K562 (cell line): Measurements from ENCODE around the gene HELB. TPM values are rescaled to one million over a fixed set of nuclear protein-coding genes. Genes with fewer than 3 reads are reported as not detected.
A peak's percentile ranks its signal among the peaks of the same experiment; 100 is the strongest.

Source experiments
- ATAC-seq: fragments of 200-7000 bp; cut with Tn5 transposase; 3 replicates; pipeline ENCODE4 v1.9.1; 2020; ENCODE audit warnings: moderate library complexity
- BruUV-seq: library from RNA; stranded (reverse); fragments of 400-500 nt; replicated peaks from 2 replicates; lab custom pipeline; 2021; lab: Mats Ljungman, UMichigan
- CTCF ChIA-PET: fragments of 300-600 bp; formaldehyde crosslinking; extraction: SDS; loops from one replicate; lab custom pipeline; 2021; ENCODE audit warnings: low intra/inter-chr PET ratio; lab: Yijun Ruan, JAX
- POLR2A ChIA-PET: fragments of 300-600, 350-650 bp; sonication (Branson Sonifier 250); formaldehyde crosslinking; extraction: SDS; loops from one replicate; lab custom pipeline; 2021; ENCODE audit warnings: antibody characterized with exemption, inconsistent platforms; lab: Yijun Ruan, JAX
- DNase-seq, 4 experiments: peaks; one replicate each; pipeline versions ENCODE4 v3.0.0 to v3.0.0-alpha.2; 2011 to 2018; ENCODE audit warnings: low spot score in 3 of 4, mixed read lengths in 3 of 4; ENCODE audit errors: extremely low read depth in 1 of 4
- FAIRE-seq: peaks from 2 replicates; lab custom pipeline; 2011; peaks lifted over from hg19 to GRCh38; lab: Jason Lieb, UNC
- H2AFZ ChIP-seq: 2 replicates; pipeline ENCODE4 v1.6.0; 2011; ENCODE audit warnings: low read depth, low read length, control low read depth, inconsistent platforms
- H3K27ac ChIP-seq: fragments of 200-600 bp; 3 replicates; pipeline ENCODE4 v1.8.0; 2011; ENCODE audit warnings: low read depth, mild to moderate bottlenecking, control low read depth, inconsistent platforms, low read length, moderate library complexity, mixed read lengths; ENCODE audit errors: extremely low read depth
- H3K27me3 ChIP-seq, 2 experiments: fragments of 300-600 bp in 1 of 2; 2 replicates in 1 of 2; 3 replicates in 1 of 2; pipeline versions ENCODE4 v1.6.0 to v1.8.0; 2011; ENCODE audit warnings: inconsistent platforms in 2 of 2, low read length in 2 of 2, mild to moderate bottlenecking in 1 of 2, mixed read lengths in 1 of 2, moderate library complexity in 1 of 2; ENCODE audit not compliant: control insufficient read depth in 2 of 2, insufficient read depth in 2 of 2
- H3K36me3 ChIP-seq: fragments of 300-600 bp; 3 replicates; pipeline ENCODE4 v1.8.0; 2011; ENCODE audit warnings: mild to moderate bottlenecking, low read length, inconsistent platforms; ENCODE audit not compliant: control insufficient read depth, insufficient read depth
- H3K4me1 ChIP-seq, 2 experiments: fragments of 200-600 bp in 1 of 2; replicated peaks in 1 of 2; 2 replicates in 1 of 2; 3 replicates in 1 of 2; pipeline versions ENCODE4 v1.5.1 to v1.8.0; 2011; ENCODE audit warnings: inconsistent platforms in 2 of 2, low read length in 2 of 2, mild to moderate bottlenecking in 1 of 2, mixed read lengths in 1 of 2, moderate library complexity in 1 of 2; ENCODE audit not compliant: control insufficient read depth in 2 of 2, insufficient read depth in 2 of 2
- H3K4me2 ChIP-seq: 2 replicates; pipeline ENCODE4 v1.6.1; 2011; ENCODE audit warnings: low read length, control low read depth, inconsistent platforms, mixed read lengths; ENCODE audit not compliant: insufficient read depth
- H3K4me3 ChIP-seq: fragments of 200-600 bp; sonication (generic), shearing (Covaris generic); 2 replicates; pipeline ENCODE4 v1.5.1; 2016; ENCODE audit warnings: control low read depth, inconsistent platforms
- H3K79me2 ChIP-seq: fragments of 200-600 bp; 3 replicates; pipeline ENCODE4 v1.8.0; 2011; ENCODE audit warnings: low read length, inconsistent platforms; ENCODE audit not compliant: control insufficient read depth, insufficient read depth
- H3K9ac ChIP-seq, 2 experiments: 2 replicates each; pipeline versions ENCODE4 v1.6.0 to v1.6.1; 2011; ENCODE audit warnings: low read depth in 2 of 2, low read length in 2 of 2, control low read depth in 1 of 2, inconsistent platforms in 1 of 2, mild to moderate bottlenecking in 1 of 2, mixed read lengths in 1 of 2; ENCODE audit not compliant: insufficient read depth in 1 of 2
- H3K9me1 ChIP-seq: one replicate; pipeline ENCODE4 v1.6.0; 2011; ENCODE audit warnings: inconsistent platforms, mild to moderate bottlenecking, low read length, moderate library complexity; ENCODE audit not compliant: control insufficient read depth, insufficient read depth
- H3K9me3 ChIP-seq: replicated peaks from 2 replicates; pipeline ENCODE4 v1.5.1; 2011; ENCODE audit warnings: low read depth, low read length, inconsistent platforms; ENCODE audit not compliant: control insufficient read depth, insufficient read depth
- H4K20me1 ChIP-seq: replicated peaks from 2 replicates; pipeline ENCODE4 v1.6.1; 2011; ENCODE audit warnings: low read length, inconsistent platforms, mixed read lengths; ENCODE audit not compliant: control insufficient read depth, insufficient read depth
- CBX3 ChIP-seq, 2 experiments: IDR thresholded peaks; 1 replicate in 1 of 2; 2 replicates in 1 of 2; pipeline ENCODE4 v1.6.1; 2012; ENCODE audit warnings: inconsistent platforms in 2 of 2, low read length in 2 of 2, borderline replicate concordance in 1 of 2, control low read depth in 1 of 2
- CC2D1A ChIP-seq: fragments of 450-650 bp; IDR thresholded peaks from 2 replicates; pipeline ENCODE4 v1.6.1; 2017; ENCODE audit warnings: mild to moderate bottlenecking
- CEBPB ChIP-seq: fragments of 450-650 bp; IDR thresholded peaks from 2 replicates; pipeline ENCODE4 v1.6.1; 2016; ENCODE audit warnings: missing genetic modification characterization, missing compliant biosample characterization
- HDGF ChIP-seq: fragments of 450-650 bp; IDR thresholded peaks from 2 replicates; pipeline ENCODE4 v1.6.1; 2016
- HNRNPK ChIP-seq: fragments of 200-400 bp; formaldehyde crosslinking; IDR thresholded peaks from one replicate; pipeline ENCODE4 v1.6.1; 2018; ENCODE audit warnings: mild to moderate bottlenecking, low read depth, low read length; ENCODE audit not compliant: poor library complexity, severe bottlenecking
- POLR3A ChIP-seq: IDR thresholded peaks from 2 replicates; pipeline ENCODE4 v1.6.1; 2011; ENCODE audit warnings: borderline replicate concordance, mild to moderate bottlenecking, moderate library complexity; ENCODE audit not compliant: insufficient read length, insufficient read depth; ENCODE audit errors: extremely low read depth
- RUNX1 ChIP-seq: sonication (generic); IDR thresholded peaks from 2 replicates; pipeline ENCODE4 v1.6.1; 2016; ENCODE audit warnings: antibody characterized with exemption, low read depth
- SETDB1 ChIP-seq: IDR thresholded peaks from one replicate; pipeline ENCODE4 v1.6.1; 2012; ENCODE audit warnings: low read length, control low read depth, inconsistent platforms
- TFE3 ChIP-seq: fragments of 450-650 bp; formaldehyde crosslinking; IDR thresholded peaks from 2 replicates; pipeline ENCODE4 v1.4.0; 2020; ENCODE audit warnings: mild to moderate bottlenecking, mixed read lengths
- ZFP36 ChIP-seq: fragments of 150-350 bp; IDR thresholded peaks from 2 replicates; pipeline ENCODE4 v1.6.1; 2018; ENCODE audit warnings: low read length, low read depth; ENCODE audit not compliant: partially characterized antibody
- ZNF197 ChIP-seq: fragments of 200-800 bp; sonication (Bioruptor generic); IDR thresholded peaks from 2 replicates; pipeline ENCODE4 v1.6.1; 2016; ENCODE audit warnings: low read depth, missing genetic modification characterization, missing compliant biosample characterization
- WGBS: fragments of 100-300 bp; shearing (Covaris generic); methylation state at CpG from one replicate; pipeline ENCODE4 v1.1.6; 2016; ENCODE audit warnings: low coverage, mixed read lengths; ENCODE audit not compliant: insufficient coverage; ENCODE audit errors: missing lambda C conversion rate; 5-methylcytosine and 5-hydroxymethylcytosine counted together
- in situ Hi-C: fragments of 300-500 bp; cut with MboI; formaldehyde crosslinking; loops from 4 replicates; pipeline ENCODE4 v1.15.0; 2018; ENCODE audit warnings: inconsistent platforms, mixed read lengths
- intact Hi-C: fragments of 100-400 bp; cut with micrococcal nuclease; formaldehyde crosslinking; loops from 2 replicates; pipeline ENCODE4 v1.14.2; 2022
- polyA plus RNA-seq, 8 experiments: library from polyadenylated mRNA; depleted of rRNA in 4 of 8; stranded (reverse) in 5 of 8; unstranded in 3 of 8; fragments of >200 nt; fragmentation: Nextera tagmentation in 2 of 8; fragmentation: Illumina TruSeq in 1 of 8; extraction: Ambion mirVana in 2 of 8; extraction: Trizol in 1 of 8; gene quantifications; 2 replicates each; pipeline versions ENCODE4 v1.2.1 to v1.2.3, GENCODE V29; 2011 to 2014; ENCODE audit warnings: inconsistent platforms in 1 of 8, missing spikeins in 1 of 8
- total RNA-seq, 7 experiments: library from RNA; depleted of rRNA in 6 of 7; stranded (reverse); fragments of >200 nt in 6 of 7; fragmentation: Illumina TruSeq in 2 of 7; extraction: Trizol in 2 of 7; gene quantifications; 2 replicates each; pipeline versions ENCODE4 v1.2.1 to v1.2.3, GENCODE V29; 2011 to 2021; ENCODE audit warnings: low replicate concordance in 1 of 7

HELB gene
- total and polyA plus RNA-seq, 9 of the 15 experiments (the other 6 are each of a cell fraction or from before 2014, with no cell fraction given), result 0.74 to 7.6 (median 2.4) TPM

- in situ Hi-C loops (no loop called here), intact Hi-C loops (no loop called here)
- no peak for DNase-seq
- no peak overlapping the region for H3K9ac ChIP-seq
- no peaks in the 10 kb centered on the region for H3K9me1 ChIP-seq
- CTCF ChIA-PET, result no interaction called here
- 0% methylated on average over 2 of the region's 2 CpGs for WGBS
- no peaks in the 10 kb centered on the region for H3K79me2 ChIP-seq
- FAIRE-seq, result no peak
- no TSS peak for BruUV-seq
- TF ChIP-seq ZFP36 (no peak), TFE3 (CRISPR knock-in tag) (peak; percentile 53)
- H4K20me1 ChIP-seq, result no peaks in the 10 kb centered on the region
- H3K4me3 ChIP-seq, result no peak overlapping the region
- no peaks in the 10 kb centered on the region for H3K9me3 ChIP-seq
- H3K4me2 ChIP-seq, result no peak overlapping the region
- no peaks in the 10 kb centered on the region for H3K36me3 ChIP-seq
- POLR2A ChIA-PET, result interaction anchor here (0.8 kb wide), 1 partner anchor 9 kb away, joined by 3 read pairs; no protein-coding TSS in a partner anchor
- H3K27me3 ChIP-seq, result peaks cover 1 to 2% of the 10 kb centered on the region in 2 experiments; a peak in 3 of 5 replicates
- ATAC-seq, result no peak
- H2AFZ ChIP-seq, result no peak overlapping the region
- no peaks in the 10 kb centered on the region for H3K4me1 ChIP-seq
- H3K27ac ChIP-seq, result no peak overlapping the region
Observed at GRCh38 chr12:66252771-66253170, 49.5 kb upstream of the HELB start.

- intact Hi-C loops (no loop called here), in situ Hi-C loops (no loop called here)
- H3K4me1 ChIP-seq, result no peaks in the 10 kb centered on the region; a peak in 1 of 5 replicates
- H2AFZ ChIP-seq, result no peak overlapping the region
- ATAC-seq (no peak), FAIRE-seq (no peak), DNase-seq (no peak)
- H3K9me3 ChIP-seq, result no peaks in the 10 kb centered on the region
- no peak overlapping the region for H3K27ac ChIP-seq
- CTCF ChIA-PET, result no interaction called here
- no peak overlapping the region for H3K4me3 ChIP-seq
- H3K27me3 ChIP-seq, result peaks cover 2 to 9% of the 10 kb centered on the region in 2 experiments; a peak in 4 of 5 replicates
- H4K20me1 ChIP-seq, result no peaks in the 10 kb centered on the region
- H3K36me3 ChIP-seq, result no peaks in the 10 kb centered on the region
- H3K4me2 ChIP-seq, result no peak overlapping the region
- no peak overlapping the region for H3K9ac ChIP-seq
- H3K79me2 ChIP-seq, result no peaks in the 10 kb centered on the region
- no peaks in the 10 kb centered on the region for H3K9me1 ChIP-seq
- BruUV-seq, result no TSS peak
- POLR2A ChIA-PET, result interaction anchor here (2.1 kb wide), 1 partner anchor 13 kb away, joined by 5 read pairs; no protein-coding TSS in a partner anchor
- TF ChIP-seq POLR3A, result no peak
- TF ChIP-seq CBX3 (IDR thresholded peaks at IDR 0.05; ENCODE audit: borderline replicate concordance in 1 of 2, low read length in 2 of 2), result no peak
- no peak for TF ChIP-seq CC2D1A
- TF ChIP-seq CEBPB (tag), result no peak
- no peak for TF ChIP-seq SETDB1
- TF ChIP-seq RUNX1, result no peak
- TF ChIP-seq ZNF197, result no peak
- TF ChIP-seq HDGF, result no peak
- no peak for TF ChIP-seq HNRNPK
Observed at GRCh38 chr12:66255737-66256136, 46.6 kb upstream of the HELB start.
